Measurements from ENCODE around the gene LSM3.

LSM3 gene

DNA sequence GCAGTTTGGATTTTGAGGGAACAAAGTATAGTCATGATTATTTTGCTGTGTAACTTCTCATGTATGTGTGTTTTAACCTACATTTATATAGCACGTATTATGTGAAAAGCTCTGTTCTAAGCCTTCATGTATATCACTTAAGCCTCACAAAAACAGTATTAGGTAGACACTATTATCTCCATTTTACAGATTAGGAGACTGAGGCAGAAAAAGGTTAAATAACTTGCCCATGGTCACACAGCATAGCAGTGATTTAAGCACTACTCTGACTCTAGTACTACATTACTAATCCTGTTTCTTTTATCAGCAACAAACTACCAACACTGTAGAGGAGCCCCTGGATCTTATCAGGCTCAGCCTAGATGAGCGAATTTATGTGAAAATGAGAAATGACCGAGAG lies 2.6 kb downstream of the LSM3 start:
- Histone ChIP-seq H3K9me3 (ENCODE audit: control insufficient read depth, insufficient read depth, low read length) (no peaks in the 10 kb centered on the region), H3K36me3 (ENCODE audit: insufficient read depth, low read length) (peaks cover 6% of the 10 kb centered on the region), H3K4me1 (ENCODE audit: insufficient read depth, low read length) (peaks cover 8% of the 10 kb centered on the region; the same call in 1 of the 2 replicates), H3K9ac (ENCODE audit: low read depth, low read length) (no peak overlapping the region)

DNA sequence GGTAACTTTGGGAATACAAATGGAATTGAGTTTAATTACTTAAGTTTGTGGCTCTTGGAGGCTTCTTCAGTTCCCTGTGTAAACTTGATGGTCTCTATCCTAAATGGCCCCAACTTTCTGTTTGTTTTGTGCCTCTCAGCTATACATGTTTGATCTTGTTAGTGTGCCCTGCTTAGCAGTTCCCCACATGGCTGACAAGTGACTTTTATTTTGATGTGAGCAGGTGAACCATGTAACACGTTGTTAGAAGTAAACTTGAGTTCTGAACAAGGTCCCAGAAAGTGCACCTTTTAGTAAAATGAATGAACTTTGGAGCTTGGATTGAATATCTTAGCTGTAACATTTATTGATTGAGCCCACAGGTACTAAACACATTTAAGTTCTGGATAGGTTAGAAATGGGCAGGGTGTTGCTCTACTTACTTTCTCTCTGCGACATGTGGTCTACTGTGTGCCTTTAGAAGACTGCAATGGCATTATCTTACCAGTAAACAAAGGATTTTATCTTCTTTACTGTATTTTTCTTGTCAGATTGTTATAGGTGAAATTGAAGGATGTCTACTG lies 4.5 kb downstream of the LSM3 start:
- H3K4me1 ChIP-seq (ENCODE audit: insufficient read depth, low read length): 0 out of 2 replicates have a peak, but pooled peaks cover 4% of the 10 kb centered on the region
- H3K36me3 ChIP-seq (ENCODE audit: insufficient read depth, low read length): peaks cover 6% of the 10 kb centered on the region
- no peak overlapping the region for H3K9ac ChIP-seq (ENCODE audit: low read depth, low read length)
- no peaks in the 10 kb centered on the region for H3K9me3 ChIP-seq (ENCODE audit: control insufficient read depth, insufficient read depth, low read length)

DNA sequence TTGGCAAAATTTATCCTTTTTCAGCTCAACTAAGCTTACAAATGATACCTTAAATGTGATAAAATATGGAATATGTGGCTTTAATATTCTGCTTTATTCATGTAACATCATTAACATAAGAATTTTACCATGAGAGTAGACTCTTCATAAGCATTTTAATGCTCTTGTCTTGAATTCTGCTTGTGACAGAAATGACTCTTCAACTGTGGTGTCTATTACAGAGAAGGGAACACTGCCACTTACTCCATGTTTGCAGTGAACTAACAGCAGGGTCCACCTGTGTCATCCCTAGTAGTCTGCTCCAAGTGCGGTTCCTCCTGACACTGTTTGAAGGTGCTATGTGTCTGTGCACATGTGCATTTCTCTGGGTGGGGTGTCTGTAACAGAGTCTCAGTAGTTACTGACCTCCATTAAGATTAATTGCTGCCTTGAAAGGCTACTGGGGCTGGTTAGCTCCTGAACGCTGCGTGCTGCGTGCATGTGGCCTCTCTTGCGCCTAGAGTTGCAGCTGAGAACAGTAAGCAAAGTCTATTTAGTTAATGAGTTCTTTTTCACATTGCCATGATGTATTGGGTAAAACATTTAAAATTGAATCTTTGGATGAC lies 8.3 kb downstream of the LSM3 start:
- no peaks in the 10 kb centered on the region; the same call in none of the 2 replicates for H3K36me3 ChIP-seq (ENCODE audit: insufficient read depth, low read length)
- H3K9ac ChIP-seq (ENCODE audit: low read depth, low read length): no peak overlapping the region
- H3K9me3 ChIP-seq (ENCODE audit: control insufficient read depth, insufficient read depth, low read length): no peaks in the 10 kb centered on the region
- no peaks in the 10 kb centered on the region for H3K4me1 ChIP-seq (ENCODE audit: insufficient read depth, low read length)

DNA sequence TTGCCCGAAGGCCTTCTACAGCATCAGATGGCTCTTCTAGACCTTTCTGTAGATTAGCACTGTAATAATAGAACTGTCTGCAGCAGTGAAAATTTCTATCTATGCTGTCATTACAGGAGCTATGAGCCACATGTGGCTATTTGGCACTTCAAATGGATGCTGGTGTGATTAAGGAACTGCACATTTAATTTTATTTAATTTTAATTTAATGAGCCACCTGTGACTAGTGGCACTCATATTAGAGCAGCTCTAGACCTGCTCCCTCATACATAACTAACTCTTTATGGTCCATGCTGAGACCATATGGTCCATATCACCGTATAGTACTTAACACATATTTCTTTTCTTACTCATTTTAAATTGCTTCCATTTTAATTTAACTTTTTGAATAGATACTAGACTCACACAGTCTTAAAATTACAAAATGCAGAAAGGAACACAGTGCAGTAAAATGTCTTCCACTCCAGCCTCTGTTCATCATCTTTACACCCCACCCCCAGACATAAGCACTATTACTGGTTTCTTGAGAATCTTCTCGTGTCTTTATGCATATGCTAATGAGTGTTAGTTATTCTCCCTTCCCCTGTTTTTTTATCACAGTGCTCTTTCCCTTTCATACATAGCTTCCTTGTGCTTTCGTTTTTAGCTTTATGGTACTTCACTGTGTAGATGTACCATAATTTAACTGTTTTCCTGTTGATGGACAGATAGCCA lies 9.6 kb downstream of the LSM3 start:
- Histone ChIP-seq H3K36me3 (ENCODE audit: insufficient read depth, low read length) (no peaks in the 10 kb centered on the region; the same call in none of the 2 replicates), H3K4me1 (ENCODE audit: insufficient read depth, low read length) (no peaks in the 10 kb centered on the region), H3K9ac (ENCODE audit: low read depth, low read length) (no peak overlapping the region), H3K9me3 (ENCODE audit: control insufficient read depth, insufficient read depth, low read length) (no peaks in the 10 kb centered on the region)

DNA sequence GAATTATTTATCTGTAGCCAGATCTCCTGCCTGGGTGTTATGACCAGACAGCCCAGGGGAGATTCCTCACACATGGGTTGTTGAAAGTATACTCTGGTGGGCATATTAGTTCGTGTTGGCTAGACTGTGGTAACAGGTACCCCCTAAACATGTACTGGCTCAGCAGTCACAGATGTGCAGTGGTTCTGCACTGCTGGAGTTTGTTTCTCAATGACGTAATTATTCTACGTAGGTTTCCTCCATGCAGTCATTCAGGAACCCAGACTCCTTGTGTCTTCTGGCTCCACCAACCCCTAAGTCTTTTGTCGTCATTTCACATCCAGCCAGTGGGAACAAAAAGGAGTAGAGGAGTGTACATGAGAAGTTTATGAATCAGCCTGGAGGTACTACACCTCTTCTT lies 16.2 kb downstream of the LSM3 start:
- H3K9ac ChIP-seq (ENCODE audit: low read depth, low read length): no peak overlapping the region
- H3K36me3 ChIP-seq (ENCODE audit: insufficient read depth, low read length): peaks cover 9% of the 10 kb centered on the region
- no peaks in the 10 kb centered on the region for H3K4me1 ChIP-seq (ENCODE audit: insufficient read depth, low read length)
- H3K9me3 ChIP-seq (ENCODE audit: control insufficient read depth, insufficient read depth, low read length): no peaks in the 10 kb centered on the region

DNA sequence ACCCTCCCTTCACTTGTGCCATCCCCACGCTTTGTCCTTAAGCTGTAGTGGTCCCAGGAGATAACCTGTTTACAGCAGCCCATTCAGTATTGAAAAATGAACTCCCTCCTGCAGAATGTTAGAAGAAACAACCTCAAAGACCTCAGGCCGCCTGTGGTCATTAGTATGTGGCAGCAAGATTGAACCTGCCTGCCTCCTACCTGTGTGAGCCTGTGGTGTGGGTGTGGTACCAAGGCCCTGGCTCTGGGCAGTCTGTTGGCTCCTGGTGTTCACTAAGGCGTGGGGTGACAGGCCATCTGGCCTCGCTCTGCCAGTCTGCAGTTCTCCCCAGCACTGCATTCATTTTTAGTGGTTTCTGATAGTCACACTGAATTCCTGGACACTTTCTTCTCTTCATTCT lies 21.0 kb downstream of the LSM3 start:
- no peak overlapping the region for H3K9ac ChIP-seq (ENCODE audit: low read depth, low read length)
- peaks cover 9% of the 10 kb centered on the region for H3K36me3 ChIP-seq (ENCODE audit: insufficient read depth, low read length)

DNA sequence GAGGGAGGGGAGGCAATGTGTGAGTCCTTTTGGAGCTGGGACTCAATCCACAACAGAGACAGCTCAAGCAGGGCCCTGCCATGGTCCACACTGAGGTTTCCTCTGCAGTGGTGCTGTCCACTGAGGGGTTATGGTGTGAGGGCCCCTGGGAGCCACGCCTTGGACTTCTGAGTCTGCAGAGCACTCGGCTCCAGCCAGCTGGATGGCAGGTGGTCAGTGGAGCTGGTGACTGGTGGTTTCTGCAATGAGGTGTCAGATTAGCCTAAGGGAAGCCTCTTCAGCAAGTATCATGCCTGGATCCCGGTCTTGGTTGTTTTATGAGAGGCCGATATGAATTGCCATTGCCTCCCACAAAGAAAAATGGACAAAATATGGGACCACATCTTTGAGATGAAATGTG lies 21.7 kb downstream of the LSM3 start:
- H3K9me3 ChIP-seq (ENCODE audit: control insufficient read depth, insufficient read depth, low read length): no peaks in the 10 kb centered on the region
- no peak overlapping the region for H3K9ac ChIP-seq (ENCODE audit: low read depth, low read length)
- H3K36me3 ChIP-seq (ENCODE audit: insufficient read depth, low read length): peaks cover 5% of the 10 kb centered on the region
- H3K4me1 ChIP-seq (ENCODE audit: insufficient read depth, low read length): peaks cover 6% of the 10 kb centered on the region

More for the DNA sequence above, 21.0 kb downstream of the LSM3 start:
- Histone ChIP-seq H3K4me1 (ENCODE audit: insufficient read depth, low read length) (peaks cover 6% of the 10 kb centered on the region), H3K9me3 (ENCODE audit: control insufficient read depth, insufficient read depth, low read length) (no peaks in the 10 kb centered on the region)

DNA sequence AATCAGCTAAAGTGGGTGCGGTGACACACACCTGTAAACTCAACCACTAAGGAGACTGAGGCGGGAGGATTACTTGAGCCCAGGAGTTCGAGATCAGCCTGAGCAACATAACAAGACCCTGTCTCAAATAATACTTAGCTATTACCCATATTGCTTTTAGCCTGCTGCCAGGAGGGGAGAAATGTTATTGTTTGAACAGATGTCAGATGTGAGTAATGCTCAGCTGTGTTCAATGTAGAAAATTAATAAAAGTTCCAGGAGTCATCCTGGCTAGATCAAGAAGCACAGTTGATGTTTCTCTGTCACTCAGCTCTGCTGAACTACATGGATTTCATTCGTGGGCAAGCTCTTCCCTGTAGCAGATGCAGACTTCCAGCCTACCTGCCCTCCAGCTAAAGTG lies 22.2 kb downstream of the LSM3 start:
- Histone ChIP-seq H3K4me1 (ENCODE audit: insufficient read depth, low read length) (peaks cover 6% of the 10 kb centered on the region), H3K9ac (ENCODE audit: low read depth, low read length) (no peak overlapping the region), H3K36me3 (ENCODE audit: insufficient read depth, low read length) (peaks cover 5% of the 10 kb centered on the region), H3K9me3 (ENCODE audit: control insufficient read depth, insufficient read depth, low read length) (no peaks in the 10 kb centered on the region)

DNA sequence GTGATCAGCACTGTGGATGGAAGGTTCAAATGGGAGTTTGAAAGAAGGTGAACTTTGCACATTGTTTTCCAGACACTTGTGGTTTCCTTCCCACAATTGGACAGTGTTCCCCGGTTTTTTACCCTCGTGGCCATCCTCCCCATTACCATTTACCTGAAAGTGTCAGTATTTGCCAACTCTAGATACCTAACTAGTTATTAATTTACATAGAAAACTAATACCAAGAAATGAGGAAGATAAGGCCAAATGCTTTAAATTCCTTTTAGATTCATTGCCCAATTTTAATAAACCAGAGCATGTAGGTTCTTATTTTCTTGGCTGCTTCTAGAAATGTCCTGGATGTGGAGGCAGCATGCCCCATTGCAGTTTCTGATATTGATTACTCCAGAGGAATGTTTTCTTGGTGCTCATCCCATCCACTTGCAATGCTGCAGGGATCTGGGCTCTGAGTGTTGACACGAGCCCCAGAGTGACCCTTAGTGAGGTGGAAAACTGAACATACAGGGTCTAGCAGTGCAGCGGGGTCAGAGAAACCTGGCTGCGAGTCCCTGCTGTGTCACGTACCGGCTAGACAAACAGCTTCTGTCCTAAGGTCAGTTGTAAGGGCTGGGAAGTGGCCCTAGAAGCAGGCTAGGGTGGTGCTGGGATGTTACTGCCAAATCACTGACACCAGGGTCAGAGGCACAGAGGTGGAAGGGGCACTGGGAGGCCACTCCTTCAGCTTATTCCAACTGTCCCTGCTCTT lies 23.5 kb downstream of the LSM3 start:
- Histone ChIP-seq H3K9me3 (ENCODE audit: control insufficient read depth, insufficient read depth, low read length) (no peaks in the 10 kb centered on the region), H3K9ac (ENCODE audit: low read depth, low read length) (no peak overlapping the region)

DNA sequence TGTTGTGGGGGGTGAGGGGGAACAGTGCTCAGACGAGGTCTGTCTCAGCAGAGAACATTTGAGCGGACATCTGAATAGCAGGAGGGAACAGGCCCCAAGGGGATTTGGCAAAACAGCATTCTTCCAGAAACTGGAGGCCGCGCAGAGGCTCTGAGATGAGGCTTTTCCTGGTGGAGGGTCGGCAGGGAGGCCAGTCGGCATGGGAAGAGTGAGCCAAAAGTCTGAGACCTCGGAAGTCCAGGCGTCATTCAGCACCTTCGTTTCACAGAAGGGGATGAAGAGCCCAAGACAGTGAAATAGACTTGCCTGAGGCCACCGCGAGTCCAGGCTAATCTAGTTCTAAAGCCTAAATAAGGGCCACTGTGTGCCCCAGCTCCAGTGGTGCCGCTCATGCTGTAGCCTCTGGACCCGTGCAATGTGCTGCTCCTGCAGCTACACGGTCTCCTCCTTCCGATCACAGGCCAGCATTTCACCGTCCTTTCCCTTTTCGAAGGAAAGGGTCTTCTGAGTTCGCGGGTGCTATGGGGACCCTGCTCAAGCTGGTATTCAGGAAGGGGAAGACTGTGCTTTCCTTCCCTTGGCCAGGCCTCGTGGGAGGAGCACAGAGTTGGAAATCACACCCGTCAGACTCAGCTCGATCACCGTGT lies 24.4 kb downstream of the LSM3 start:
- no peak overlapping the region for H3K9ac ChIP-seq (ENCODE audit: low read depth, low read length)
- H3K4me1 ChIP-seq (ENCODE audit: insufficient read depth, low read length): peaks cover 6% of the 10 kb centered on the region

More for the DNA sequence above, 23.5 kb downstream of the LSM3 start:
- H3K36me3 ChIP-seq (ENCODE audit: insufficient read depth, low read length): peaks cover 2% of the 10 kb centered on the region
- H3K4me1 ChIP-seq (ENCODE audit: insufficient read depth, low read length): peaks cover 6% of the 10 kb centered on the region

DNA sequence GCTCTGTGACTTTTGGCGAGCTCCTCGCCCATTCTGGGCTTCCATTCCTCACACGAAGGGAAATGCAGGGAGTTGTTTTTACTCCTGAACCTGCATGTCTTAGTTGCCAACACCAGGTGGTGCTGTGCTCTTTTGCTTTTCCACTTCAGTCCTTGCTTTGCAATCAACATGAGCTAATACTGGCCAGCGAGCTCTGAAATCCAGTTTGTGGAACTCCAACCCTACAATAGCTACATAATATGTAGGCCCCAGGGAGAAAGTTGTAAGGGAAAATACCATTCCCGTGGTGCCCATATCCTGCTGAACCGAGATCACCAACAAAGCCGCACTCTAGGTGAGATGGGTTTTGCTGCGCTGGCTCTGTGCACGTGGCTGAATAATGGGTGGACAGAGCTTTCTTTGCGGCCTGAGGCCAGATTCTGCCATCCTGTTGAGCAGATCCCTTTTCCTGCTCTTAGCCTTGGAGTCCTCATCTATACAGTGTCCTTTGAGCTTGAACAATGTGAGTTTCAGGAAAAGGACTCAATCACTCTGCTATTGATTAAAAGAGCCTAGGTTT lies 25.0 kb downstream of the LSM3 start:
- peaks cover 6% of the 10 kb centered on the region for H3K4me1 ChIP-seq (ENCODE audit: insufficient read depth, low read length)
- H3K9me3 ChIP-seq (ENCODE audit: control insufficient read depth, insufficient read depth, low read length): no peaks in the 10 kb centered on the region
- H3K36me3 ChIP-seq (ENCODE audit: insufficient read depth, low read length): no peaks in the 10 kb centered on the region; the same call in 1 of the 2 replicates
- no peak overlapping the region for H3K9ac ChIP-seq (ENCODE audit: low read depth, low read length)

More for the DNA sequence above, 24.4 kb downstream of the LSM3 start:
- Histone ChIP-seq H3K9me3 (ENCODE audit: control insufficient read depth, insufficient read depth, low read length) (no peaks in the 10 kb centered on the region), H3K36me3 (ENCODE audit: insufficient read depth, low read length) (no peaks in the 10 kb centered on the region; the same call in 1 of the 2 replicates)

DNA sequence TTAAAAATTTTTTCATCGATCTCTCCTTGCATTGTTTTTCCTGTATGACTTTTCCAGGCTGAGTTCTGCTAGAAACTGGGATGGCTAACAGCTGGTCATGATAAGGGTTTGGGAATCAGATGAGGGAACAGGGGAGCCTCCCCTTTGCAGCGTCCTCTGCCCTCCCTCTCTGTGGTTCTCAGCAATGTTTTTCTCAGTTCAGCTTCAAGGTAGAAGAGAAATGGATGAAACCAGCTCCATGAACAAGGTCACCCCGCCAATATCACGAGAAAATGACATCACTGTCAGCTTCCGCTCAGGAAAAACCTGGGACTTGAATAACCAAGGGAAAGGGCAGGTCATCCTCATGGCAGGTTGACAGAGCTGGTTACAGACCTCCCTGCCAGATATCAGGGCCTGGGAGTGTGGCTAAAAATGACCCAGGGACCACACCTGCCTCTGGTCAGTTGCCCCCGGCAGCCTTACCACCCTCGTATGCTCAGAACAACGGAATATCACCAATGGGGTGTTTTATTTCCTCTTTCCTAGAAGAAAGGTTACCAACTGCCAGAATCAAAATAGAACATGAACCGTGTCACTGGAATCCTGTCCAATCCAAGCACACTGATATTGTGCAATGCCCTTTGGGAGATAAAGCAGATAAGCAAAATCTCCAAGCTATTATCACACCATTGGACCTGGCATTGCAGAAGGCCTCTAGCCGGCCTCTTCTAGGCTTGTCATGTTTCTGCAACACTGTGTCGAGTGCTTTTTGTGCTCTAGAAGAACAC lies 26.1 kb downstream of the LSM3 start:
- no peaks in the 10 kb centered on the region; the same call in 1 of the 2 replicates for H3K36me3 ChIP-seq (ENCODE audit: insufficient read depth, low read length)
- no peaks in the 10 kb centered on the region for H3K9me3 ChIP-seq (ENCODE audit: control insufficient read depth, insufficient read depth, low read length)
- peaks cover 9% of the 10 kb centered on the region for H3K4me1 ChIP-seq (ENCODE audit: insufficient read depth, low read length)
- no peak overlapping the region for H3K9ac ChIP-seq (ENCODE audit: low read depth, low read length)

DNA sequence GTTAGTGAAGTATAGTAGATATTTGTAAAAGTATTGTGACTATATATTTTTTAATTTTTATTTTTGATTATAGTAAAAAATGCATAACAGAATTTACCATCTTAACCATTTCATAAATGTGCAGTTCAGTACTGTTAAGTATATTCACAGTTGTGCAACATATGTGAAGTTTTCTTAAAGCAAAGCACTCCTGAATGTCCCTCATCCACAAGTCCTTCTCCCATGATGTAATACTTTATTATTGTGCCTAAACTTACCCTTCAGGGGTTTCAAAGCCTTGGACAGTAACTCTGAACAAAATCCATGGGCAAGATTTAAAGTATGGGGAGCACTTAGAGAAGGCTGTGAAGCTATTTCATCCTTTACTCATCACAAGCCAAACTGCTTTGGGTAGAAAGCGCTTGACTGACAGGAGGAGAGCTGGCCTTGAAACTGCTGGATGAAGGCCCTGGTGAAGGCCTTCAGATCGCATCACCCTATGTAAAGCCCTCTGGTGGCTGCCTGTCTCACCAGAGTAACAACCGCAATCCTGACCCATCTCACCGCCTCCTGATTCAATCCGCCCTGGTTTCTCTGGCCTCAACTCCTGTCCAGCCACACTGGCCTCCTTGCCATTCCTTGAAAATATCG lies 28.0 kb downstream of the LSM3 start:
- Histone ChIP-seq H3K36me3 (ENCODE audit: insufficient read depth, low read length) (no peaks in the 10 kb centered on the region), H3K9me3 (ENCODE audit: control insufficient read depth, insufficient read depth, low read length) (no peaks in the 10 kb centered on the region), H3K9ac (ENCODE audit: low read depth, low read length) (no peak overlapping the region), H3K4me1 (ENCODE audit: insufficient read depth, low read length) (peaks cover 24% of the 10 kb centered on the region)
